HEK293T (cell line): Measurements from ENCODE around the gene TMEM178B.

ENCODE experiments used
- PKNOX1 ChIP-seq: fragments of 450-650 bp; IDR thresholded peaks from 2 replicates; pipeline ENCODE4 v1.6.1; 2016
- TARDBP ChIP-seq: fragments of 450-650 bp; IDR thresholded peaks from 2 replicates; pipeline ENCODE4 v1.6.1; 2016

GRCh38 chr7:141276031-141276430 lies 202.2 kb downstream of the TMEM178B start:
- TF ChIP-seq PKNOX1, result no peak
- TF ChIP-seq TARDBP, result no peak
